Stimulated activated CD4-positive, alpha-beta T cell treated with anti-CD3 and anti-CD28 coated beads, Interleukin-15, amount 100 ng/mL, for 48 hours (primary cell): ENCODE data around the gene RAP1GAP.

ENCODE experiments used
- DNase-seq, 2 donors: peaks; one replicate each; pipeline ENCODE4 v3.0.0-alpha.2; 2020; ENCODE audit warnings: low read depth in 2 of 2

RAP1GAP gene

GRCh38 chr1:21669258-21670058, at the start of gene RAP1GAP:
TSS of gene RAP1GAP (minus strand) at chr1:21669357. CDS start at chr1:21620032, 49,325 bp downstream.
- DNase-seq = no peak

- DNase-seq = no peak
These were observed 47.0 kb upstream of the RAP1GAP start for GRCh38 chr1:21716169-21716568.

GRCh38 chr1:21707891-21708290, 38.7 kb upstream of the RAP1GAP start:
- no peak for DNase-seq

GRCh38 chr1:21707086-21707840, 38.1 kb upstream of the RAP1GAP start:
- no peak for DNase-seq

- DNase-seq = no peak
These were observed 37.1 kb upstream of the RAP1GAP start for GRCh38 chr1:21706151-21706835.

GRCh38 chr1:21705303-21705980, 36.3 kb upstream of the RAP1GAP start:
- no peak for DNase-seq

- no peak for DNase-seq
These were observed 35.0 kb upstream of the RAP1GAP start for GRCh38 chr1:21704145-21704544.

GRCh38 chr1:21703318-21703963, 34.3 kb upstream of the RAP1GAP start:
- no peak for DNase-seq

GRCh38 chr1:21702780-21703179, 33.6 kb upstream of the RAP1GAP start:
- DNase-seq = no peak

GRCh38 chr1:21701401-21701800, 32.2 kb upstream of the RAP1GAP start:
- no peak for DNase-seq

GRCh38 chr1:21700094-21700493, 30.9 kb upstream of the RAP1GAP start:
- DNase-seq = no peak

- DNase-seq = no peak
These were observed 27.8 kb upstream of the RAP1GAP start for GRCh38 chr1:21696931-21697330.

GRCh38 chr1:21693732-21694131, 24.6 kb upstream of the RAP1GAP start:
- no peak for DNase-seq

- DNase-seq = no peak
These were observed 22.6 kb upstream of the RAP1GAP start for GRCh38 chr1:21691739-21692138.

GRCh38 chr1:21689661-21690372, 20.7 kb upstream of the RAP1GAP start:
- DNase-seq = no peak

GRCh38 chr1:21687081-21687529, 17.9 kb upstream of the RAP1GAP start:
- no peak for DNase-seq

GRCh38 chr1:21685946-21686678, 17.0 kb upstream of the RAP1GAP start:
- DNase-seq = no peak

- DNase-seq = no peak
These were observed 12.3 kb upstream of the RAP1GAP start for GRCh38 chr1:21681426-21681825.

- DNase-seq = no peak
These were observed 11.8 kb upstream of the RAP1GAP start for GRCh38 chr1:21680918-21681317.

GRCh38 chr1:21680381-21680780, 11.2 kb upstream of the RAP1GAP start:
- DNase-seq = no peak
